HepG2 (cell line): ENCODE measurements around the gene CEP164. TPM values are rescaled to one million over a fixed set of nuclear protein-coding genes. Genes with fewer than 3 reads are reported as not detected.

Source experiments
- CREB3 ChIP-seq: sonication (generic); formaldehyde crosslinking; IDR thresholded peaks from 2 replicates; pipeline ENCODE4 v1.5.0; 2020; ENCODE audit warnings: missing genetic modification reagents
- ETV5 ChIP-seq: IDR thresholded peaks from 2 replicates; pipeline ENCODE4 v1.6.1; 2018; ENCODE audit warnings: missing biosample characterization, missing genetic modification reagents, inconsistent platforms, borderline replicate concordance
- FIP1L1 ChIP-seq: fragments of 200-400 bp; formaldehyde crosslinking; IDR thresholded peaks from 2 replicates; pipeline ENCODE4 v1.6.1; 2018; ENCODE audit warnings: low read depth, mild to moderate bottlenecking, low read length, moderate library complexity, borderline replicate concordance; ENCODE audit not compliant: insufficient read depth
- HBP1 ChIP-seq: IDR thresholded peaks from 2 replicates; pipeline ENCODE4 v1.6.1; 2016; ENCODE audit warnings: low read depth, control low read depth
- HCFC1 ChIP-seq: fragments of 150-350 bp; IDR thresholded peaks from 2 replicates; pipeline ENCODE4 v1.6.1; 2014; ENCODE audit warnings: low read depth, low read length
- HHEX ChIP-seq: IDR thresholded peaks from 2 replicates; pipeline ENCODE4 v1.6.1; 2016; ENCODE audit warnings: control low read depth
- KLF6 ChIP-seq: IDR thresholded peaks from 2 replicates; pipeline ENCODE4 v1.8.0; 2016; ENCODE audit warnings: missing biosample characterization, missing genetic modification reagents
- MATR3 ChIP-seq: sonication (generic); formaldehyde crosslinking; IDR thresholded peaks from 2 replicates; pipeline ENCODE4 v1.4.0; 2020; ENCODE audit warnings: missing genetic modification reagents
- NAIF1 ChIP-seq: sonication (generic); formaldehyde crosslinking; IDR thresholded peaks from 2 replicates; pipeline ENCODE4 v1.5.0; 2020; ENCODE audit warnings: mild to moderate bottlenecking, missing genetic modification reagents, borderline replicate concordance
- NCOR1 ChIP-seq: fragments of 200-600 bp; sonication (generic); IDR thresholded peaks from 2 replicates; pipeline ENCODE4 v1.7.0; 2017; ENCODE audit warnings: antibody characterized with exemption, low read length, borderline replicate concordance
- NFIB ChIP-seq: sonication (generic); formaldehyde crosslinking; IDR thresholded peaks from 2 replicates; pipeline ENCODE4 v1.9.0; 2021; ENCODE audit warnings: missing genetic modification reagents, mild to moderate bottlenecking, borderline replicate concordance
- PRPF4 ChIP-seq: fragments of 200-400 bp; formaldehyde crosslinking; IDR thresholded peaks from 2 replicates; pipeline ENCODE4 v1.6.1; 2016; ENCODE audit warnings: low read length, low read depth; ENCODE audit not compliant: poor library complexity, severe bottlenecking
- SMC3 ChIP-seq: IDR thresholded peaks from 2 replicates; pipeline ENCODE4 v1.6.1; 2011; ENCODE audit warnings: low read length, improper control_type of control experiment
- THYN1 ChIP-seq: sonication (generic); formaldehyde crosslinking; IDR thresholded peaks from 2 replicates; pipeline ENCODE4 v1.8.1; 2023; ENCODE audit warnings: low read depth, mild to moderate bottlenecking, moderate library complexity, missing genetic modification reagents, borderline replicate concordance
- ZEB1 ChIP-seq: IDR thresholded peaks from 2 replicates; pipeline ENCODE4 v1.6.1; 2012; ENCODE audit warnings: mild to moderate bottlenecking, low read depth, inconsistent platforms; ENCODE audit not compliant: insufficient replicate concordance
- ZNF10 ChIP-seq: sonication (generic); formaldehyde crosslinking; IDR thresholded peaks from 2 replicates; pipeline ENCODE4 v1.4.0; 2020; ENCODE audit warnings: mild to moderate bottlenecking, low read depth, missing genetic modification reagents, borderline replicate concordance
- ZNF598 ChIP-seq: sonication (generic); formaldehyde crosslinking; IDR thresholded peaks from 2 replicates; pipeline ENCODE4 v1.5.1; 2020; ENCODE audit warnings: mild to moderate bottlenecking, missing genetic modification reagents, borderline replicate concordance
- ZNF678 ChIP-seq: sonication (generic); formaldehyde crosslinking; IDR thresholded peaks from 2 replicates; pipeline ENCODE4 v1.4.0; 2020; ENCODE audit warnings: mild to moderate bottlenecking, missing genetic modification reagents
- polyA plus RNA-seq, 8 experiments: library from polyadenylated mRNA; depleted of rRNA in 3 of 8; stranded (reverse) in 7 of 8; unstranded in 1 of 8; fragments of >200 nt; fragmentation: Illumina TruSeq in 4 of 8; extraction: Trizol in 4 of 8; gene quantifications; 2 replicates each; pipeline versions ENCODE4 v1.2.1 to v1.2.3, GENCODE V29; 2011 to 2016; ENCODE audit warnings: low read depth in 4 of 8, missing spikeins in 1 of 8, mixed read lengths in 1 of 8; ENCODE audit not compliant: insufficient read depth in 1 of 8
- total RNA-seq, 5 experiments: library from RNA; depleted of rRNA; stranded (reverse); fragments of >200 nt; fragmentation: Illumina TruSeq; extraction: Trizol; gene quantifications; 2 replicates each; pipeline ENCODE4 v1.2.3, GENCODE V29; 2016; ENCODE audit warnings: low read depth in 1 of 5
- TF ChIP-seq, protein P1 (sequence below): sonication (generic); formaldehyde crosslinking; IDR thresholded peaks from 2 replicates; pipeline ENCODE4 v1.4.0; 2020; ENCODE audit warnings: missing genetic modification reagents, borderline replicate concordance

Gene CEP164
- total and polyA plus RNA-seq, 2 of the 13 experiments (the other 11 are each of a cell fraction or from before 2014, with no cell fraction given), result 11.4 to 15.2 TPM

GRCh38 chr11:117327567-117328374, at the start of gene CEP164 (continued):
- no peak for TF ChIP-seq ZEB1
- TF ChIP-seq NAIF1, result peak; percentile 27; the same call in 1 of the 2 replicates
- no peak for TF ChIP-seq SMC3
- no peak for TF ChIP-seq FIP1L1
- TF ChIP-seq, protein P1, sequence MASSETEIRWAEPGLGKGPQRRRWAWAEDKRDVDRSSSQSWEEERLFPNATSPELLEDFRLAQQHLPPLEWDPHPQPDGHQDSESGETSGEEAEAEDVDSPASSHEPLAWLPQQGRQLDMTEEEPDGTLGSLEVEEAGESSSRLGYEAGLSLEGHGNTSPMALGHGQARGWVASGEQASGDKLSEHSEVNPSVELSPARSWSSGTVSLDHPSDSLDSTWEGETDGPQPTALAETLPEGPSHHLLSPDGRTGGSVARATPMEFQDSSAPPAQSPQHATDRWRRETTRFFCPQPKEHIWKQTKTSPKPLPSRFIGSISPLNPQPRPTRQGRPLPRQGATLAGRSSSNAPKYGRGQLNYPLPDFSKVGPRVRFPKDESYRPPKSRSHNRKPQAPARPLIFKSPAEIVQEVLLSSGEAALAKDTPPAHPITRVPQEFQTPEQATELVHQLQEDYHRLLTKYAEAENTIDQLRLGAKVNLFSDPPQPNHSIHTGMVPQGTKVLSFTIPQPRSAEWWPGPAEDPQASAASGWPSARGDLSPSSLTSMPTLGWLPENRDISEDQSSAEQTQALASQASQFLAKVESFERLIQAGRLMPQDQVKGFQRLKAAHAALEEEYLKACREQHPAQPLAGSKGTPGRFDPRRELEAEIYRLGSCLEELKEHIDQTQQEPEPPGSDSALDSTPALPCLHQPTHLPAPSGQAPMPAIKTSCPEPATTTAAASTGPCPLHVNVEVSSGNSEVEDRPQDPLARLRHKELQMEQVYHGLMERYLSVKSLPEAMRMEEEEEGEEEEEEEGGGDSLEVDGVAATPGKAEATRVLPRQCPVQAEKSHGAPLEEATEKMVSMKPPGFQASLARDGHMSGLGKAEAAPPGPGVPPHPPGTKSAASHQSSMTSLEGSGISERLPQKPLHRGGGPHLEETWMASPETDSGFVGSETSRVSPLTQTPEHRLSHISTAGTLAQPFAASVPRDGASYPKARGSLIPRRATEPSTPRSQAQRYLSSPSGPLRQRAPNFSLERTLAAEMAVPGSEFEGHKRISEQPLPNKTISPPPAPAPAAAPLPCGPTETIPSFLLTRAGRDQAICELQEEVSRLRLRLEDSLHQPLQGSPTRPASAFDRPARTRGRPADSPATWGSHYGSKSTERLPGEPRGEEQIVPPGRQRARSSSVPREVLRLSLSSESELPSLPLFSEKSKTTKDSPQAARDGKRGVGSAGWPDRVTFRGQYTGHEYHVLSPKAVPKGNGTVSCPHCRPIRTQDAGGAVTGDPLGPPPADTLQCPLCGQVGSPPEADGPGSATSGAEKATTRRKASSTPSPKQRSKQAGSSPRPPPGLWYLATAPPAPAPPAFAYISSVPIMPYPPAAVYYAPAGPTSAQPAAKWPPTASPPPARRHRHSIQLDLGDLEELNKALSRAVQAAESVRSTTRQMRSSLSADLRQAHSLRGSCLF (CRISPR knock-in tag), result no peak
- 0 out of 2 replicates have a peak, but pooled peaks have one; percentile 15 for TF ChIP-seq HBP1 (CRISPR knock-in tag)
- TF ChIP-seq PRPF4, result no peak
- TF ChIP-seq ETV5 (CRISPR knock-in tag), result peak; percentile 52
- no peak for TF ChIP-seq KLF6 (CRISPR knock-in tag)
- TF ChIP-seq CREB3 (CRISPR knock-in tag), result no peak
- peak; percentile 51; the same call in 1 of the 2 replicates for TF ChIP-seq HCFC1
- peak; percentile 58; the same call in 1 of the 2 replicates for TF ChIP-seq NCOR1
- TF ChIP-seq ZNF678 (CRISPR knock-in tag), result no peak
- TF ChIP-seq THYN1, result peak; percentile 36; the same call in 1 of the 2 replicates
- TF ChIP-seq NFIB (CRISPR knock-in tag), result no peak
- TF ChIP-seq HHEX (CRISPR knock-in tag), result no peak
- TF ChIP-seq MATR3 (CRISPR knock-in tag), result no peak
- no peak for TF ChIP-seq ZNF10 (CRISPR knock-in tag)
- TF ChIP-seq ZNF598 (CRISPR knock-in tag), result 0 out of 2 replicates have a peak, but pooled peaks have one; percentile 47
